Panc1 (cell line): ENCODE results near the gene CRELD1. TPM values are rescaled to one million over a fixed set of nuclear protein-coding genes. Genes with fewer than 3 reads are reported as not detected.

Experiments
- ATAC-seq: fragments of 200-7000 bp; cut with Tn5 transposase; 2 replicates; pipeline ENCODE4 v1.9.1; 2020; ENCODE audit warnings: mild to moderate bottlenecking, moderate library complexity
- BruUV-seq: library from RNA; stranded (reverse); fragments of 400-500 nt; replicated peaks from 2 replicates; lab custom pipeline; 2021; lab: Mats Ljungman, UMichigan
- CTCF ChIA-PET: fragments of 300-600 bp; sonication (Branson Sonifier 250); formaldehyde crosslinking; loops from one replicate; lab custom pipeline; 2022; ENCODE audit warnings: antibody characterized with exemption; lab: Charles Lee
- POLR2A ChIA-PET: fragments of 300-600 bp; sonication (Branson Sonifier 250); formaldehyde crosslinking; loops from one replicate; lab custom pipeline; 2022; ENCODE audit warnings: antibody characterized with exemption; lab: Charles Lee
- DNase-seq: peaks from one replicate; pipeline ENCODE4 v3.0.0-alpha.2; 2010; ENCODE audit warnings: low read depth, low spot score
- H3K27ac ChIP-seq: 2 replicates; pipeline ENCODE4 v1.5.1; 2011; ENCODE audit warnings: mild to moderate bottlenecking, low read length, inconsistent platforms
- H3K27me3 ChIP-seq: fragments of 200-500 bp; sonication (Bioruptor generic); 2 replicates; pipeline ENCODE4 v1.6.0; 2014; ENCODE audit warnings: low read length, inconsistent platforms; ENCODE audit not compliant: control insufficient read depth, insufficient read depth
- H3K36me3 ChIP-seq: fragments of 200-500 bp; sonication (Bioruptor generic); 2 replicates; pipeline ENCODE4 v1.5.1; 2014; ENCODE audit warnings: inconsistent platforms, mild to moderate bottlenecking, low read length, moderate library complexity; ENCODE audit not compliant: control insufficient read depth, insufficient read depth
- H3K4me1 ChIP-seq: 2 replicates; pipeline ENCODE4 v1.5.1; 2011; ENCODE audit warnings: inconsistent platforms, mild to moderate bottlenecking, low read length, moderate library complexity; ENCODE audit not compliant: control insufficient read depth, insufficient read depth
- H3K4me3 ChIP-seq, 2 experiments: 2 replicates each; pipeline ENCODE4 v1.5.1; 2011 to 2012; ENCODE audit warnings: low read depth in 2 of 2, low read length in 2 of 2, mild to moderate bottlenecking in 2 of 2, inconsistent platforms in 1 of 2, moderate library complexity in 1 of 2
- H3K9me3 ChIP-seq: fragments of 200-500 bp; sonication (Bioruptor generic); 2 replicates; pipeline ENCODE4 v1.5.1; 2014; ENCODE audit warnings: low read depth, mild to moderate bottlenecking, inconsistent platforms, low read length, moderate library complexity; ENCODE audit not compliant: control insufficient read depth, insufficient read depth
- POLR2AphosphoS5 ChIP-seq: IDR thresholded peaks from 2 replicates; pipeline ENCODE4 v1.6.1; 2012; ENCODE audit warnings: mild to moderate bottlenecking, low read depth, low read length, moderate library complexity
- REST ChIP-seq, 2 experiments: IDR thresholded peaks; 2 replicates each; pipeline ENCODE4 v1.6.1; 2011 to 2012; ENCODE audit warnings: low read depth in 2 of 2, control low read depth in 1 of 2, low read length in 1 of 2, mild to moderate bottlenecking in 1 of 2, moderate library complexity in 1 of 2; ENCODE audit not compliant: insufficient read depth in 1 of 2
- SIN3A ChIP-seq: IDR thresholded peaks from 2 replicates; pipeline ENCODE4 v1.6.1; 2012; ENCODE audit warnings: low read depth, mild to moderate bottlenecking, low read length, moderate library complexity, borderline replicate concordance; ENCODE audit not compliant: insufficient read depth
- TCF7L2 ChIP-seq: IDR thresholded peaks from 2 replicates; pipeline ENCODE4 v1.6.1; 2011; ENCODE audit warnings: mild to moderate bottlenecking, low read depth, low read length, inconsistent platforms
- in situ Hi-C: cut with HindIII; loops from 2 replicates; pipeline ENCODE4 v1.10.0; 2016; ENCODE audit warnings: low sequenced_read_pairs, low pct_unique_long_range_greater_than_20kb
- intact Hi-C: fragments of 100-400 bp; cut with micrococcal nuclease; formaldehyde crosslinking; loops from one replicate; pipeline ENCODE4 v1.10.0; 2022; ENCODE audit not compliant: unreplicated experiment
- total RNA-seq: library from RNA; stranded (reverse); gene quantifications from one replicate; pipeline ENCODE4 v1.2.1, GENCODE V29; 2021; ENCODE audit not compliant: unreplicated experiment
- TF ChIP-seq, protein P1 (sequence below): fragments of 450-650 bp; IDR thresholded peaks from 2 replicates; pipeline ENCODE4 v1.5.1; 2017; ENCODE audit warnings: mild to moderate bottlenecking

Gene CRELD1
- total RNA-seq, 1 experiment from 2014 or later = 15.4 TPM

- intact Hi-C loops (no loop called here), in situ Hi-C loops (no loop called here)
- ChIA-PET CTCF (interaction anchor here (0.5 kb wide), 1 partner anchor 19 kb away, joined by 3 read pairs; no protein-coding TSS in a partner anchor), POLR2A (interaction anchor here (0.6 kb wide), 1 partner anchor 155 kb away, joined by 11 read pairs; no protein-coding TSS in a partner anchor)
- no peak overlapping the region for H3K4me3 ChIP-seq
- BruUV-seq = no TSS peak
- H3K9me3 ChIP-seq = no peaks in the 10 kb centered on the region
- H3K27me3 ChIP-seq = no peaks in the 10 kb centered on the region
- peak; percentile 94 for ATAC-seq
- peak; percentile 41 for DNase-seq
- H3K4me1 ChIP-seq = peaks cover 12% of the 10 kb centered on the region
- H3K27ac ChIP-seq = no peak overlapping the region
- TF ChIP-seq POLR2AphosphoS5 (no peak), REST (IDR thresholded peaks at IDR 0.05; ENCODE audit: insufficient read depth in 1 of 2, low read depth in 2 of 2, low read length in 1 of 2) (no peak), SIN3A (no peak), TCF7L2 (no peak)
- TF ChIP-seq, protein P1, sequence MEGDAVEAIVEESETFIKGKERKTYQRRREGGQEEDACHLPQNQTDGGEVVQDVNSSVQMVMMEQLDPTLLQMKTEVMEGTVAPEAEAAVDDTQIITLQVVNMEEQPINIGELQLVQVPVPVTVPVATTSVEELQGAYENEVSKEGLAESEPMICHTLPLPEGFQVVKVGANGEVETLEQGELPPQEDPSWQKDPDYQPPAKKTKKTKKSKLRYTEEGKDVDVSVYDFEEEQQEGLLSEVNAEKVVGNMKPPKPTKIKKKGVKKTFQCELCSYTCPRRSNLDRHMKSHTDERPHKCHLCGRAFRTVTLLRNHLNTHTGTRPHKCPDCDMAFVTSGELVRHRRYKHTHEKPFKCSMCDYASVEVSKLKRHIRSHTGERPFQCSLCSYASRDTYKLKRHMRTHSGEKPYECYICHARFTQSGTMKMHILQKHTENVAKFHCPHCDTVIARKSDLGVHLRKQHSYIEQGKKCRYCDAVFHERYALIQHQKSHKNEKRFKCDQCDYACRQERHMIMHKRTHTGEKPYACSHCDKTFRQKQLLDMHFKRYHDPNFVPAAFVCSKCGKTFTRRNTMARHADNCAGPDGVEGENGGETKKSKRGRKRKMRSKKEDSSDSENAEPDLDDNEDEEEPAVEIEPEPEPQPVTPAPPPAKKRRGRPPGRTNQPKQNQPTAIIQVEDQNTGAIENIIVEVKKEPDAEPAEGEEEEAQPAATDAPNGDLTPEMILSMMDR = no peak
- no peaks in the 10 kb centered on the region for H3K36me3 ChIP-seq
These were observed 49.0 kb upstream of the CRELD1 start for GRCh38 chr3:9884555-9885165.

DNA sequence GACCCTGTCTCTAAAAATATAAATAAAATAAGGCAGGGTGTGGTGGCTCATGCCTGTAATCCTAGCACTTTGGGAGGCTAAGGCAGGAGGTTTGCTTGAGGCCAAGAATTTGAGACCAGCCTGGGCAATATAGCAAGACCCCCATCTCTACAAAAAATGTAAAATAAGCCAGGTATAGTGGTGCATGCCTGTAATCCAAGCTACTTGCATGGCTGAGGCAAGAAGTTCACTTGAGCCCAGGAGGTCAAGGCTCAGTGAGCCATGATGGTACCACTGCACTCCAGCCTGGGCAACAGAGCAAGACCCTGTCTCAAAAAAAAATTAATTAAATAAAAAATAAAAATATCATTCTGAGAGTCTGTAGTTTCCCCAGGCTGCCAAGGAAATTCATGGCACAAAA, 47.3 kb upstream of the CRELD1 start:
- CTCF ChIA-PET = no interaction called here
- H3K4me1 ChIP-seq = peaks cover 12% of the 10 kb centered on the region
- H3K36me3 ChIP-seq = peaks cover 4% of the 10 kb centered on the region; the same call in 1 of the 2 replicates
- no peak for DNase-seq
- no peaks in the 10 kb centered on the region for H3K9me3 ChIP-seq
- no peak for ATAC-seq
- BruUV-seq = no TSS peak
- TF ChIP-seq TCF7L2 (no peak), SIN3A (no peak), REST (IDR thresholded peaks at IDR 0.05; ENCODE audit: insufficient read depth in 1 of 2, low read depth in 2 of 2, low read length in 1 of 2) (no peak), POLR2AphosphoS5 (no peak)
- no peaks in the 10 kb centered on the region for H3K27me3 ChIP-seq
- H3K4me3 ChIP-seq = no peak overlapping the region
- no peak overlapping the region for H3K27ac ChIP-seq
- intact Hi-C loops (no loop called here), in situ Hi-C loops (no loop called here)
- POLR2A ChIA-PET = interaction anchor here (0.6 kb wide), 1 partner anchor 56 kb away, joined by 3 read pairs; no protein-coding TSS in a partner anchor
